ENCODE results near the gene TIMP2. TPM values are rescaled to one million over a fixed set of nuclear protein-coding genes. Genes with fewer than 3 reads are reported as not detected.
"Not testable (repeated sequence)": the region's sequence is repeated elsewhere in the genome, so short reads cannot be mapped to it uniquely, and the experiment has no call there.

Gene TIMP2
- total RNA-seq, 1 donor from 2014 or later: 42.1 TPM

- DNase-seq (ENCODE audit: low read depth): no peak
Observed at GRCh38 chr17:78870621-78871020, 54.6 kb downstream of the TIMP2 start.

- DNase-seq (ENCODE audit: low read depth): no peak
Observed at GRCh38 chr17:78868391-78868790, 56.8 kb downstream of the TIMP2 start.

DNA sequence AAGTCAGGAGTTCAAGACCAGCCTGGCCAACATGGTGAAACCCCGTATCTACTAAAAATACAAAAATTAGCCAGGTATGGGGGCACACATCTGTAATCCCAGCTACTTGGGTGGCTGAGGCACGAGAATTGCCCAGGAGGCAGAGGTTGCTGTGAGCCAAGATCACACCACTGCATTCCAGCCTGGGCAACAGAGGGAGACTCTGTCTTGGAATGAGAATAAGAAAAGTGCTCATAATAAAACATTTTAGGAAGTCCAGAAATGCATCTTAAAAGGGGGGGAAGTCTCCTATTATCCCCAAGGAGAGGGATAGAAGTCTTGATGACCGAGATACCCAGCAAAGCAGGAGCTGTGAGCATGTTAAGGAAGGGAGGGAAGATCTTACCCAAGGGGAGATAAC lies 58.1 kb downstream of the TIMP2 start:
- not testable (repeated sequence) for DNase-seq (ENCODE audit: low read depth)

DNA sequence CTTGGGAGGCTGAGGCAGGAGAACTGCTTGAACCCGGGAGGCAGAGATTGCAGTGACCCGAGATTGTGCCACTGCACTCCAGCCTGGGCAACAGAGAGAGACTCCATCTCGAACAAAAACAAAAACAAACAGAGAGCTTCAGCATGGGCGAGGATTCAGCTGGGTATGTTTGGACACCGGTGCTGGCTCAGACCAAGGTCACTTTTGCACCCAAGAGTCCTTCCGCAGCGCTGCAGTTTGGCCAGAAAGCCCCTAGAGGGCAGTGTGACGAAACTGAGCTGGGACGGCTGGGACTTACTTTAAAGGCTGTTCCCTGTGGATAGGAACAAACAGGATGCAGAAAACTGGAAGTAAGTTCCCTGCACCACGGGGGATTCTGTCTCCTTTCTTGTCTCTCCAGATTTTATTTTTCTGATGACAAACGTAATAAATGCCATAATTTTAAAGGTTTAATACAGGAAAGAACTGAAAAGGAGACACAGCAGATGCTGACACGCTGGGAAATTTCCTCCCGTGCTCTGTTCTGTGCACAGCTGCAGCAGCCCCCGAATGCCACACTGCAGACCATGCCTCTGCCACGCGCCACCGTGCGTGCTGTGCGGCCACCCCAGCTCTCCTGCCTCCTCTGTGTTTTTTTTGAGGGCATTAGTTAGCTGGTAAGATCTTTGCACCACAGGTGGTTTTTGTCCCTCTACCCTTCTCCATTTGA lies 59.4 kb downstream of the TIMP2 start:
- DNase-seq (ENCODE audit: low read depth): peak; percentile 68

GRCh38 chr17:78864117-78864516 lies 61.1 kb downstream of the TIMP2 start:
- DNase-seq (ENCODE audit: low read depth): no peak

DNA sequence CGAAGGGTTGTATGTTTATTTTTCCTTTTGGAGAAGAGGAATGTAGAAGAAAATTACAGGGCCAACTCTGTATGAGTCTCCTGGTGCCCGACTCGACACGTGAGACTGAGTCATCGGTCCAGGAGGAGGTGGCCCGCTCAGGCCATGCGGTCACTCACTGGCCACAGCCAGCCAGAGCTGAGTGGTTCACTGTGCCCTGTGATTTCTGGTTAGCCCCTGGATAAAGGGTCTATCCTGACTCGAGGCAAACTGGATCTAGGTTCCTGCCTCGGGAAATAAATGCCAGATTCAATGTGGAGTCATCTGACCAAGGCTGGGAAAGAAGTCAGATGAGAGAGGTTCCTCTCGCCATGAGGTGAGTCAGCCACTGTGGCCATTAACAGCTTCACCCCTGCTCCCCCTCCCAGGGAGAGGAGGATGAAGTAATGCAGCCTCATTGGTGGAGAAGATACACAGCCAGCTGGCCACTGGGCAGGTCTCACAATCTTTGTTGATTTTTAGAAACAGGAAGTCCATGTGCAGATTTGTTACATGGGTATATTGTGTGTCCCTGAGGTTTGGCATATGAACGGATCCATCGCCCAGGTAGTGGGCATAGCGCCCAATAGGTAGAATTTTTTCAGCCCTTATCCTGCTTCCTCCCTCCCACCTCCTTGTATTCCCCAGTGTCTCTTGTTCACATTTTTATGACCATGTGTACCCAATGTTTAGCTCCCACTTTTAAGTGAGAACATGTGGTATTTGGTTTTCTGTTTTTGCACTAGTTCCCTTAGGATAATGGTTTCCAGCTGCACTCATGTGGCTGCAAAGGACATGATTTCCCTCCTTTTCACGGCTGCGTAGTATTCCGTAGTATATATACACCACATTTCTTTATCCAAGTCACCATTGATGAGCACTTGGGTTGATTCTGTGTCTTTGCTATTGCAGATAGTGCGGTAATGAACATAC lies 62.8 kb downstream of the TIMP2 start:
- DNase-seq (ENCODE audit: low read depth): peak; percentile 97

DNA sequence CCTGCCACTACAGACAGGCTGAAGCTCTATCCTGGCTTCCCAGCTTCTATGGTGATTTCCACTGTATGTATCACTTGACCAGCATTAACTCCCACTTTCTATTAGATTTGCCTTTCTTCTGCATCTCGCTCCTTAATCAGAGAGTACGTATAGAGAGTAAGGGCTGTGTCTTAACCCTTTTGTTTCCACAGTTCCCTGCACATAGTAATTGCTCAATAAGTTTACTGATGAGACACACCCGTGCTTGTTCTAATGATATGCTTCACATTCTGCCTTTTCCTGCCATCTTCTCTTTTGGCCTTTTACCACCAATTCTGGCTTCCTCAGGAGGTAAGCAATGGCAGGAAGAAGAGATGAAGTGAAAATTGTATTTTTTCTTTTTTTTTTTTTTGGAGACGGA lies 64.0 kb downstream of the TIMP2 start:
- DNase-seq (ENCODE audit: low read depth): no peak

GRCh38 chr17:78859051-78859450 lies 66.1 kb downstream of the TIMP2 start:
- no peak for DNase-seq (ENCODE audit: low read depth)

GRCh38 chr17:78857266-78857665 lies 67.9 kb downstream of the TIMP2 start:
- DNase-seq (ENCODE audit: low read depth): no peak

DNA sequence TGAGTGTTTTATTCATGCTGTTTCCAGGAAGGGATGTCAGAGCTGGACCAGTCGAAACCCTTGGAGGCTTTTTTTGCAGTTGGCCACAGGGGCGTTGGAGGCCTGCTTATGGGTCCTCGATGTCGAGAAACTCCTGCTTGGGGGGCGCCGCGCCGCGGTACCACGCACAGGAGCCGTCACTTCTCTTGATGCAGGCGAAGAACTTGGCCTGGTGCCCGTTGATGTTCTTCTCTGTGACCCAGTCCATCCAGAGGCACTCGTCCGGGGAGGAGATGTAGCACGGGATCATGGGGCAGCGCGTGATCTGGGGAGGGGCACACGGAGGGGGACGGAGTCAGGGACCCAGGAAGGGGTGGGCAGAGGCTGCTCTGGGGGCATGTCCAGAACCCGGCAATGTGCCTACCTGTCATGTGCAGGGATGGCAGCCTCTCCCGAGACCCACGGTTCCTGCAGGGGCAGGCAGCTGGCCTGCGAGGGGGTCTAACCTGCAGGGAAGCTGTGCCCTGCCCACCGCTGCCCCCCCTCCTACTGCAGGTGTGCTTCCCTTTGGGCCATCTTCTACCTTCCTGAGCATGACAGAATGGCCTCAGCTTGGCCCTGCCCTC lies 69.5 kb downstream of the TIMP2 start:
- no peak for DNase-seq (ENCODE audit: low read depth)

- no peak for DNase-seq (ENCODE audit: low read depth)
Observed at GRCh38 chr17:78854508-78854907, 70.7 kb downstream of the TIMP2 start.

DNA sequence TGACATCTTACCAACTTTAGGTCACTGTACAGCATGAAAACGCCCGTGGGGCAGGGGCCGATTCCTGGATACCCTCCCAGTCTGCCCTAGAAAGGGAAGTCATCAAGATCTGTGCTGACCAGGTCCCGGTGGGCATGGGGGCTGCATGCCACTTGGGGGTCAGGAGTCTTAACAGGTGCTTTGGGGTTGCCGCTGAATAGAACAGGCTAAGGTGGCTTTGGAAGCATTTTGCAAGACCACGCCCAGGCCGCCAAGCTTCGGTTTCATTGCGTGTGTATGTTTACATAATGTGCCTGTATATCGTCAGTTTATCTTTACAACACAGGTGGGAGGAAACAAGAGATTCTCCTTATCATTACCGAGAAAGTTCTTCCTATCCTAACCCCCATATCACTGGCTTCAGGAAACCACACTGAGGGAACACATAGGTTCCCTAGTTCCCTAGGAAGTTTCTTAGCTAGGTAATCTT lies 71.2 kb downstream of the TIMP2 start:
- no peak for DNase-seq (ENCODE audit: low read depth)

DNA sequence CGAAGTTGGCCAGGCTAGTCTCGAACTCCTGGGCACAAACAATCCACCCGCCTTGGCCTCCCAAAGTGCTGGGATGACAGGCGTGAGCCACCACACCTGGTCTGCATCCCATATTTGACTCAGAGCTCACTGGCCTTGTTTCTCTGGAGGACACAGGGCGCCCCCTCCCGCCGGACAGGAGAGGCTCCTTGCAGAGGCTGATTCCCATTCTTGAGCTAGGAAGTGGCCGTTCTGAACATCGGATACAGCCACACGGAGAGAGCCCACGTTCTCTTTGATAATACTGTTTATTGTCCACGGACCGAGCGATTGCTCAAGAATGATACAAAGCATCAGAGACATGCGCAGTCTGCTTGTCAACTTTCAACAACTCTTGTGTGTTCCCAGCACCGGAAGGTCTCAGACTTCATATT lies 72.5 kb downstream of the TIMP2 start:
- DNase-seq (ENCODE audit: low read depth): no peak

DNA sequence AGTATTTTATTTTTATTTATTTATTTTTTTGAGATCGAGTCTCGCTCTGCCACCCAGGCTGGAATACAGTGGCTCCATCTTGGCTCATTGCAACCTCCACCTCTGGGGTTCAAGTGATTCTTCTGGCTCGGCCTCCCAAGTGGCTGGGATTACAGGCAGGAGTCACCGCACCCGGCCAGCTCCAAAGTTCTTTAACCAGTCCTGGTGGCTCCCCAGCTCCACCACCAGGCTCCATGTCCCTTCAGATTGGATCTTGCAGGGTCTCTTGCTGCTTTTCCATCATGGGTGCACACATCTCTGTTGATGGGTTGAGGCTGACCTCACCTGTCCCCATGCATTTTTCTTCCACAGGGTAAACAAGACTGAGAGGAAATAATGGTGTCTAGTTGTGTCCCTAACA lies 76.2 kb downstream of the TIMP2 start:
- DNase-seq (ENCODE audit: low read depth): no peak

DNA sequence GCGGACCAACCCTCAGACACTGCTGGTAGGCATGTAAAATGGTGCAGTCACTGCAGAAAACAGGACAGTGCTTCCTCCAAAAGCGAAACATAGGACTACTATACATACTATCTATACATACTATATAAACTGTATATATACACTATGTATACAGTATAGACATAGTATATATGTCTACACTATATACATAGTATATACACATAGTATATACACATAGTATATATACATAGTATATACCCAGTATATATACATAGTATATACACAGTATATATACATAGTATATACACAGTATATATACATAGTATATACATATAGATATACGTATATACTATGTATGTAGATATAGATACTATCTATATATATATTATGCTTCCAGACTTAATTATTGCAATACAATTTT lies 78.1 kb downstream of the TIMP2 start:
- DNase-seq (ENCODE audit: low read depth): no peak

DNA sequence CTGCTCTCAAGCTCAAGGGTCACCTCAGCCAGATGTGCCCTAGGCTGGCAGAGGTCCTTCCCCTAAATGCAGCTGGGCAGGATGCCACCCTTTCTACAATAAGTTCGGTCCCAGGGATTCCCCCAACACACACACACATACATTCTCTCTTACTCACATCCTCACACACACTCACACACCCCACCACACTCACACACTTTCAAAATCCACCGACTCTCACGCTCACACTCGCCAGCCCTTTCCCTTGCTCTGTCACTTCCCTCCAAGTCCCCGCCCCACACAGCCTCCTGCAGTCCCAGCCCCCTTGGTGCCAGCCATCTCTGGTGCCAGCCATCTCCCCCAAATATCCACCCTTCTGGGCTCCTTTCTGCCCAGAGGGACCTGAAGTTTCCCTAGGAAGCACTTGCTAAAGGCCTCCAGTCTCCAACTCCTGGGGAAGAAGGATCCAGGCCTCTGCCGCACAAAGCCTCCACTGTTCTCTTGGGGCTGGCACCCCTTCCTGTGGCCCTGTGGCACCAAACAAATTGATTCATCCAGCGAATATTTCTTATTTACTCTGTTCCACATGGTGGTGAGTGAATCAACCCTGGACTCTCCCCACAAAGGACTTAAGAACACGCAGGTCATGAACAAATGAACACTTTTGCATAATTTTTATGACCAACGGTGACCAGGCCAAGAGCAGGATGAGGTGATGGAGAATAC lies 80.7 kb downstream of the TIMP2 start:
- DNase-seq (ENCODE audit: low read depth): no peak

DNA sequence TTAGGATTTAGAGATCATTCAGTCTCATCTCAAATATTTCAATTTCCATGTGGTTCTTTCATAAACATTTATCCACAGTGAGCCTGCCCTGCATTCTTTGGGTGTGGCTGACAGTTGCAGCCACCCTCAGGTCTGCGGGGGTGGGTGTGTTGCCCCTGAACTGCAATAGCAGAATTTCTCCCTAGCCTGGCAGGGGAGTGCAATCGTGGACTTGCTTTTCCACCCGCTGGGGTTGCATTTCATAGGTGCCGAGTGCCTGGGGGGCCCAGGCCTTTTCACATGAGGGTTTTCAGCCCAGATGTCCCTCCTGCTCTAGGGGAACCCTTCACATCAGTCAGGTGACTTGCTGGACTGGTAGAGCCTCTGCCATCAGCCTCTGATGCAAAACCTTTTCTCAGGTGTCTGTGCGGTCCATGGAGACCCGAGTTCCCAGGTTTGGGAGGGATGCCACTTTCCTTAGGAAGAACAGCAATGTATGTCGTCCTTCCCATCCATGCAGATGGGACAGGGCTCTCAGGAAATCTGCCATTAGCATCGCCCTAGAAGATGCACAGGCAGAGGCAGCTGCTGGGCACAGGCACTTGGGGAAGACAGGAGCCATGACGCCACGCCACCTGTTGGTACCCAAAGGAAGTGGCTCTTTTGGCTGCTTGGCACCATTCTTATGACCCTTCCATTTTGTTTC lies 82.2 kb downstream of the TIMP2 start:
- DNase-seq (ENCODE audit: low read depth): no peak

- DNase-seq (ENCODE audit: low read depth): peak; percentile 95
Observed at GRCh38 chr17:78840780-78841611, 84.2 kb downstream of the TIMP2 start, which contains the start of gene USP36. Gene USP36, minus strand, starts transcription at chr17:78840814. Its CDS starts 4,451 bp downstream, at chr17:78836363.

DNA sequence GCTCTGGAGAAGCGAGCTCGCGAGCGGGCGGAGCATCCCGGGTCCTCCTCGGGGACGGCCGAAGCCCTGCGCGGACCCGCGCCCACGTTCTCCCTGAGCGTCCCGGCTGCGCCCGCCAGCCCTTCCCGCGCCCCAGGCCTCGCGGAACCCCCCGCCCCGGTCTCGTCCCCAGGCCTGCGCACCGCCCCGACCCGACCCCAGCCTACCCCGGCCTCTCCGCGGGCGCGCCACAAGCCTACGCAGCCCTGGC lies 84.7 kb downstream of the TIMP2 start:
- no peak for DNase-seq (ENCODE audit: low read depth)

DNA sequence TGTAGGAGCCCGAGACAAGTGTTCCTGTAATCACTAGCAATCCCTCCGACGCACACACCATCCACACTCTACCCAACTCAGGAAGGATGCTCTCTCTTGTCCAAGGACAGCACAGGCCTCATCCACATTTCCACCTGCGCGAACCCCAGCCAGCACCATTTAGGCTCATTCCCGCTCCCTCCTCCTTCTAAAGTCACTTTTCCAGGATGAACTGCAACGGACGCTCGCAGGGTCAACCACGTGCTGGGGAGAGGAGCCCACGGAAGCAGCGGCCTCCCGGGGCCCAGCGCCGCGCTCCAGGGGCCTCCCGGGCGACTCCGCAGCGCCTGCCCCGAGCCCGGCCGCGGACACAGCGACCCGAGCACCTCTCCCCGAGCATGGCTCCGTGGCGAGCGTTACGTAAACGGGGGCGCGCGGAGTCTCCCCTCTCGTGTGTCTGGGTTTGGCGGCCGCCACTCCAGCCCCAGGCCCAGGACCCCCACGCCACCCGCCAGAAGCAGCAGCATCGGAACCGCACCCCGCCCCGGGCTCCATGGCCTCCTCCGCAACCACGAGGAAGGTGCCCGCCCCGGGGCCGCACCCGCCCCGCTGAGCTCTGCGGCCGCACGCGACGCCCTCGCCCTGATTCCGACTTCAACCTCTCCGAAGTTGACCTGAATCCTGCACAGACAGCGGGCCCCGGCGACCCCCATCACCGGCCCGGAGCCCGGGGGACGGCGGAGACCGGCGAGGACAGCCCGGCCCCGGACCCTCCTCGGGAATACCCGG lies 85.2 kb downstream of the TIMP2 start:
- DNase-seq (ENCODE audit: low read depth): no peak
